GM18498 (cell line): ENCODE measurements around the gene FHAD1.
A peak's percentile ranks its signal among the peaks of the same experiment; 100 is the strongest.

ENCODE experiments used
- ATAC-seq: cut with Tn5 transposase; IDR thresholded peaks from one replicate; pipeline ENCODE4 v1.9.1; 2021; ENCODE audit warnings: mild to moderate bottlenecking, moderate library complexity; ENCODE audit not compliant: unreplicated experiment

The FHAD1 gene

GRCh38 chr1:15343729-15344128 lies 96.7 kb downstream of the FHAD1 start:
- no peak for ATAC-seq

GRCh38 chr1:15344380-15344779 lies 97.4 kb downstream of the FHAD1 start:
- no peak for ATAC-seq

GRCh38 chr1:15344800-15345704 lies 98.0 kb downstream of the FHAD1 start:
- no peak for ATAC-seq

GRCh38 chr1:15345705-15346345 lies 98.8 kb downstream of the FHAD1 start:
- ATAC-seq, result peak; percentile 76

GRCh38 chr1:15346346-15347030 lies 99.5 kb downstream of the FHAD1 start:
- no peak for ATAC-seq

- no peak for ATAC-seq
Observed at GRCh38 chr1:15347182-15347581, 100.2 kb downstream of the FHAD1 start.

GRCh38 chr1:15348648-15349047 lies 101.6 kb downstream of the FHAD1 start:
- ATAC-seq, result no peak

- ATAC-seq, result no peak
Observed at GRCh38 chr1:15349133-15349532, 102.1 kb downstream of the FHAD1 start.

GRCh38 chr1:15350151-15350550 lies 103.1 kb downstream of the FHAD1 start:
- ATAC-seq, result no peak

GRCh38 chr1:15350551-15351200 lies 103.7 kb downstream of the FHAD1 start:
- ATAC-seq, result no peak

GRCh38 chr1:15351310-15351709 lies 104.3 kb downstream of the FHAD1 start:
- no peak for ATAC-seq

GRCh38 chr1:15352128-15352957 lies 105.3 kb downstream of the FHAD1 start:
- ATAC-seq, result no peak

- ATAC-seq, result no peak
Observed at GRCh38 chr1:15353839-15354579, 107.0 kb downstream of the FHAD1 start.

- no peak for ATAC-seq
Observed at GRCh38 chr1:15354580-15354965, 107.5 kb downstream of the FHAD1 start.

GRCh38 chr1:15355968-15356625 lies 109.1 kb downstream of the FHAD1 start:
- ATAC-seq, result no peak

- no peak for ATAC-seq
Observed at GRCh38 chr1:15357612-15358207, 110.7 kb downstream of the FHAD1 start.

- no peak for ATAC-seq
Observed at GRCh38 chr1:15358565-15359133, 111.6 kb downstream of the FHAD1 start.

- no peak for ATAC-seq
Observed at GRCh38 chr1:15360700-15361099, 113.7 kb downstream of the FHAD1 start.
